Measurements from ENCODE around the gene IKBKE.
"Not testable (repeated sequence)": the region's sequence is repeated elsewhere in the genome, so short reads cannot be mapped to it uniquely, and the experiment has no call there.

Gene IKBKE

DNA sequence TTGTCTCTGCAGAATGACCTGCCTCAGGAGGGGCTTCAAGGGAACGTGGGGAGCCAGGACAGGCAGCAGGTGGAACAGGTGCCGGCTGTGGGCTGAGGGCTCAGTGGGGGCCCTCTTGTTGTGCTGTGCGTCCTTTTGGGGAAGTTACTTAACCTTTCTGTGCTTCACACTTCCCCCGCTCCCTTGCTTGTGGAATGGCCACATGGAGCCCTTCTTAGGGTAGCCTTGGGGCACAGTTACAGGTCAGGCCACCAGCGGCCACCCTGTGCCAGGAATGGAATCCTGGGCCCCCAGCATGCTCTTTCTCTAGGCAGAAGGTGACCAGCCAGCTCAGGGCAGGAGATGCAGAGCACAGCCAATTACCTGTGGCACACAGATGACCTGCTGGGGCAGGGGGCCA lies 2.6 kb downstream of the IKBKE start:
- no peak for DNase-seq (ENCODE audit: low read depth in 3 of 3)

DNA sequence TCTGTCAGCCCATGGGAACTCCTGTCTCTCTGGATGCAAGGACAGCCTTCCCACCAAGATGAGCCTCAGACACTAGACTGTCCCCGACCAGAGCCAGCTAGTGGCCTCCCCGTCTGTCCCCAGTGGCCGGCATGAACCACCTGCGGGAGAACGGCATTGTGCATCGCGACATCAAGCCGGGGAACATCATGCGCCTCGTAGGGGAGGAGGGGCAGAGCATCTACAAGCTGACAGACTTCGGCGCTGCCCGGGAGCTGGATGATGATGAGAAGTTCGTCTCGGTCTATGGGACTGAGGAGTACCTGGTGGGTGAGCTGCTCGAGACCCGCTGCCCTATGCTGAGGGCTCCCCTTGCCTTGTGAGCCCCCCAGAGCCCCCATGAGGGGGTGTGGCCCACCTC lies 5.8 kb downstream of the IKBKE start:
- DNase-seq (ENCODE audit: low read depth in 3 of 3): no peak

DNA sequence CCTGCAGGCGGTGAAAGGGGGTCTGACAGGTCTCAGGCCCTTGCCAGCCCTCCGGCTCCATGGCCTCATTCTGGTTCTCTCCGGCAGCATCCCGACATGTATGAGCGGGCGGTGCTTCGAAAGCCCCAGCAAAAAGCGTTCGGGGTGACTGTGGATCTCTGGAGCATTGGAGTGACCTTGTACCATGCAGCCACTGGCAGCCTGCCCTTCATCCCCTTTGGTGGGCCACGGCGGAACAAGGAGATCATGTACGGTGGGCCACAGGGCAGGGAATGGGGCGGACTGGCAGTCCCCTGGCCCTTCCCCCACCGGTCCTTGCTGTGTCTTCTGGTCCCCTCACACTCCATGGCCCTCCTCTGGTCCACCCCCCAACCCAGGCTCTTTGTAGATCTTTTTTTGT lies 6.3 kb downstream of the IKBKE start:
- no peak for DNase-seq (ENCODE audit: low read depth in 3 of 3)

DNA sequence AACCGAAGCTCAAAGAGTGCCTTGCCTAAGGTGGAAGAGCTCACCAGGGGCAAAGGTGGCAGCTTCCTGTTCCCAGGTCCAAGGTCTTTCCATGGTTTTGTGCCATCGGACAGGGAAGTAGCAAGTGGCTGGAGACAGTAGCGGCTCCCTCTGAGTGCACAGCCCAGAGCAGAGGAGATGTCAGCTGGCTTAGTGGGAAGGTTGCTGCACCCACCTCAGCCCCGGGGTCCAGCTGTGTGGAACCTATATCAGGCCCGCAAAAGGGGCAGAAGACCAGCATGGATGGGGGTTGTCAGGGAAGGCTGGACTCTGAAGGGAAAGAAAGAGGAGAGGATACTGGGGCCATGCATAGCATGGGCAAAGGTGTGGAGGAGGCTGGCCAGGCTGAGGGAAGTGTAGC lies 6.8 kb downstream of the IKBKE start:
- DNase-seq (ENCODE audit: low read depth in 3 of 3): no peak

DNA sequence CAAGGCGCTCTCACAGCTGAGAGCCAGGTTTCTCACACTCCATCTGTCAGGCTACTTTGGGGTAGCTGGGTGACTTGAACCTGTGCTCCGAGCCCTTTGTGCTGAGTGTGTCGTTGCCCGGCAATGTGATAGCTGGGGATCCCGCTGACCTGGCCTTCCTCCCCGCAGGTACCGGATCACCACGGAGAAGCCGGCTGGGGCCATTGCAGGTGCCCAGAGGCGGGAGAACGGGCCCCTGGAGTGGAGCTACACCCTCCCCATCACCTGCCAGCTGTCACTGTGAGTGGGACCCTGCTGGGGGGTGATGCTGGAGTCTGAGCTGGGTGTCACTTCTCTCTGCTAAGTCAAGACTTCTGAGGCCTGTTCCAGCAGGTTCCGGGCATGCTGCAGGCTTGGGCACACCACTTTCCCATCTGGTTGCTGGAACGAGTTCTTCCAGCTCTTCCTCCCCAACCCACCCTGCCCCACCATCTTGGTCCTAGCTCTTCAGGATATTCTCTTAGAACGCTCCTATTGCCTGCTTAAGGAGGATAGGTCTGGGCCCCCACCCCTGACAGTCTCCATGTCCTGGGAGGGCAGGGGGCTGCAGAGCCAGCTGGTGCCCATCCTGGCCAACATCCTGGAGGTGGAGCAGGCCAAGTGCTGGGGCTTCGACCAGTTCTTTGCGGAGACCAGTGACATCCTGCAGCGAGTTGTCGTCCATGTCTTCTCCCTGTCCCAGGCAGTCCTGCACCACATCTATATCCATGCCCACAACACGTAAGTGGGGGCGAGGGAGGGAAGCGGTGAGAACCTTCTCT lies 7.5 kb downstream of the IKBKE start:
- no peak for DNase-seq (ENCODE audit: low read depth in 3 of 3)

DNA sequence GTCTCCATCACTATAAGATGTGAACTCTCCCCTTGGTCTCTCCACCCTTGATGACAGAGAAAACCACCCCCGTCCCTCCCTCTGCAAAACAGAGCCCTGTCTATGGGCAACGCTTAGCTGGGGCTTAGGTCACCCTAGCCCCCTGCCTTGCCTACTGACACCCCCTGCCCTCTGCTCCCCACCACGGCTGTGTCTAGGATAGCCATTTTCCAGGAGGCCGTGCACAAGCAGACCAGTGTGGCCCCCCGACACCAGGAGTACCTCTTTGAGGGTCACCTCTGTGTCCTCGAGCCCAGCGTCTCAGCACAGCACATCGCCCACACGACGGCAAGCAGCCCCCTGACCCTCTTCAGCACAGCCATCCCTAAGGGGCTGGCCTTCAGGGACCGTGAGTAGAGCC lies 8.5 kb downstream of the IKBKE start:
- DNase-seq (ENCODE audit: low read depth in 3 of 3): no peak

DNA sequence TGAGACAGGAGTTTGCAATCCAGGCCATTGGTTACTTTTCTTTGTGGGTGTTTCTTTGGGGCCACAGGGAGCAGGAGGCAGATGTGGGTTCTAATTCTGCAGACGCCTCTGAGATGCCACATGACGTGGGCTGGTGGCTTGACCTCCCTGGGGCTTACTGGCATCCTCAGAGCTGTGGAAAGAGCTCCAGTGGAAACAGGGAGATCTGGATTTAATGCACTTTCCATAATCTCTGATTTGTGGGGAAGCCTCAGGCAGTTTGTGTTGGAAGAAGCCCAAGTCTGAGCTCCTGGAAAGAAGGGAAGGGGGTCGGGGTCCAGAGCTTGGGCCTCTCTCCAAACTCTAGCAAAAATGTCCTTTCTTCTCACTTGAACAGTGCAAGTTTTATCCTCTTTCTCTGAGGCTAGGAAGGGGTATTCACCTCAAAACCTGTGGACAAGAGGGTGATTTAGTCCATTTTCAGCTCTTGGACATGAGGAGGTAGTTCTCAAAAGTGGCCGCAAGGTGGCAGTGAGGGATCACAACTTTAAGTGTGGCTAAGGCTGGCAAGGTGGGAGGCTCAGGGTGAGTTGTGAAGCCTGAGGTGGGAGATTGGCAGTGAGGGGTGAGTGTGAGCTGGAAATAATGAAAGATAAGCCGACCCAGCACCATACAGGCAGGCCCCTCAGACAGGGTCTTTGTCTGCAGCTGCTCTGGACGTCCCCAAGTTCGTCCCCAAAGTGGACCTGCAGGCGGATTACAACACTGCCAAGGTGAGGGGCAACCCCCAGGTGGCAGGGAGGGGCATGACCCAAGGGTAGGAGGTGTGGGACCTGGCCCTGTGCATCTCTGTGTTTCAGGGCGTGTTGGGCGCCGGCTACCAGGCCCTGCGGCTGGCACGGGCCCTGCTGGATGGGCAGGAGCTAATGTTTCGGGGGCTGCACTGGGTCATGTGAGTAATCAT lies 9.2 kb downstream of the IKBKE start:
- DNase-seq (ENCODE audit: low read depth in 3 of 3): peak in 2 of 3 donors; percentile 39 to 63

DNA sequence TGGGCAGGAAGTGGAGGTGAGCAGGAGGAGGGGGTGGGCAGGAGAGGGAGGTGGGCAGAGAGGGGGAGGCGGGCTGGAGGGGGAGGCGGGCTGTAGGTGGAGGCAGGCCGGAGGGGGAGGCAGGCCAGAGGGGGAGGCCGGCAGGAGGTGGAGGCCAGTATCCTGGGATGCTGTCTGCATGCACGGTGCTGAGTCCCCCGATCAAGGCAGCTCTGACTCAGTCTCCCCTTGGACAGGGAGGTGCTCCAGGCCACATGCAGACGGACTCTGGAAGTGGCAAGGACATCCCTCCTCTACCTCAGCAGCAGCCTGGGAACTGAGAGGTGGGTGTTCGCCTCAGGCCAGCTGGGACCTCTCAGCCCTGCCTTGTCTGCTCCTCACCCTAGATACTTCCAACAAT lies 9.9 kb downstream of the IKBKE start:
- no peak for DNase-seq (ENCODE audit: low read depth in 3 of 3)

DNA sequence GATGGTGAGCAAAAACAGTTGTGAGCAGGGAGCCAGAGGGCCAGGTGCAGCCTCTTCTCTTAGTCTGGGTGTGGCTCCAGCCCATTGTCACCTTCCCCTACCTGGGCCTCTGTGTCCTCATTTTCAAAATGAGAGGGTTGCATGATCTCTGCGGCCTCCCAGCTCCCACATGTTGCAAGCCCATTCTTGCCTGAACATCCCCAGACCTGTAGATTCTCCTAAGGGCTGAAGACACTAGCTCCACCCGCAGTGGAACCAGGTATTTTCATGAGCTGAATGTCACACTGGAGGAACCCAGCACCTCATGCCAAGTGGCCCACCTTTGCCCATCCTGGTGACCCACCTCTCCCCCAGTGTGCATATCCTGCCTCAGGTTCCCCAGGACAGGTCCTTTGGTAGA lies 12.3 kb downstream of the IKBKE start:
- no peak for DNase-seq (ENCODE audit: low read depth in 3 of 3)

DNA sequence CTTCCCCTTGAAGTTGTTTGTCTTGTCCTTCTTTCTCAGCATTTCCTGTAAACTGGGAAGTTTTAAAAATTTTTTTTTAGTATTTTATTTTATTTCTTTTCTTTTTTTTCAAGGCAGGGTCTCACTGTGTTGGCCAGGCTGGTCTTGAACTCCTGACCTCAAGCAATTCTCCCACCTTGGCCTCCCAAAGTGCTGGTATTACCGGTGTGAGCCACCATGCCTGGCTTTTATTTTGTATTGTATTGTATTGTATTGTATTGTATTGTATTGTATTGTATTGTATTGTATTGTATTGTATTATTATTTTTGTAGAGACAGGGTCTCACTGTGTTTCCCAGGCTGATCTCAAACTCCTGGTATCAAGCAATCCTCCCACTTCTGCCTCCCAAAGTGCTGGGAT lies 13.6 kb downstream of the IKBKE start:
- not testable (repeated sequence) for DNase-seq (ENCODE audit: low read depth in 3 of 3)

DNA sequence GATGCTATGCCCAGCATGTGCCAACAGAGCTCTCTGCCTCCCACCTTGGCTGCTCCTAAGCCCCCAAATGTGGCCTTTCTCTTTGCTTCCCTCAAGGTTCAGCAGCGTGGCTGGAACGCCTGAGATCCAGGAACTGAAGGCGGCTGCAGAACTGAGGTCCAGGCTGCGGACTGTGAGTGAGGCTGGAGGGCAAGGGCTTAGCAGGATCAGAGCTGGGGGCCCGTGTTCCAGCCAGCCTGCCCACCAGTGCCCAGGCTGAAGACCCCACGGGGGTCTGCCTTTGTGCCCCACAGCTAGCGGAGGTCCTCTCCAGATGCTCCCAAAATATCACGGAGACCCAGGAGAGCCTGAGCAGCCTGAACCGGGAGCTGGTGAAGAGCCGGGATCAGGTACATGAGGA lies 14.6 kb downstream of the IKBKE start:
- no peak for DNase-seq (ENCODE audit: low read depth in 3 of 3)

DNA sequence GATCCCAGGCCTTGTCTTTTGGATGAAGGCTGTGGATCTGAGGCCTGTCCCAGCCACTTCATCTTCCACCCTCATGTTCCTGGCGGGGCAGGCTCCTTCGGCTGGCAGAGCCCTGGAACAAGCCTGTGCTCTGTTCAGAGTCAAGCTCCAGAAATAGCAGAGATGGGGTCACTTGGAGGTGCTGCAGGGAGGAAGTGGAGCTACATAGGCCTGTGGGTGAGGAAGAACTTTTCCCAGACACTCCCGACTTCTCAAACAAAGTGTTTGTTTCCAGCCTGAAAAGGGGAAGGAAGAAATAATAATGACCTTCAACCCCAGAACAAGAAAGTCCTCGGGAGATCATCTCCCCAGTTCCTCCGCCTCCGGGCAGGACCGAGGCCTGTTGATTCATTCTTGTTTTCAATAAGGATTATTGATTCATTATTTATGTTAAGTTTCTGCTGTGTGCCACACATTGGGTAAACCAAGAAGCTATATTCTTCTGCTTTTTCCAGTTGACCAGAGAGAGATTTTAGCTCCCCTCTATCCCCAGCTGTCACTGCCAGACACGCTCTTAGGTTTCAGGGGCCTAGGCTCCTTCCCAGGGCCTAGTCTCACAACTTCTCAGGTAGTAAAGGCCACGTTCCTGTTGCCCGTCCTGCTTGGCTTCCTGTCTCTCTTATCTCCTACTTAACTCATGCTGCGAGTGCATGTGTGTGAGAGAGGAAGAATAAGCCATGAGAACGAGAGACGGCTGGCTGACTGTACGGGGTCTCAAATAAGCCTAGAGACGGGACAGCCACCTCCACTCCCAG lies 16.9 kb downstream of the IKBKE start:
- no peak for DNase-seq (ENCODE audit: low read depth in 3 of 3)

DNA sequence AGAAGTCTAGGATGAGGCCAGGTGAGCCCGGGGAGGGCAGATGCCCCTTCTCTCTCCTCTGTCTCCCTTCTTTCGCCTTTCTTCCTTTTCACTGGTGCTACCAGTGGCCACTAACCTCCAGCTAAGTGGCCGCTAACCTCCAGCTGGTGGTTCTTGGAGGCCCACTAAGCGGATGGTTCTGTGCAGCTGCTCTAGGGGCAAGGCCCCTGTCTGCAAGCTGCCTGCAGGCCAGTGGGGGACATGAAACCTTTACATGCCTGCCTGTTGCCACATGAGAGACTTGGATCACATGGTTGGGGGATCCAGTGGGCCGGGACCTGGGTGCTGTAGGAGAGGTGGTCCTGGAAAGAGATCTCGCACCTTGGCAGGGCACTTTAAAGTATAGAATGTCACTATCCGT lies 17.7 kb downstream of the IKBKE start:
- DNase-seq (ENCODE audit: low read depth in 3 of 3): no peak

DNA sequence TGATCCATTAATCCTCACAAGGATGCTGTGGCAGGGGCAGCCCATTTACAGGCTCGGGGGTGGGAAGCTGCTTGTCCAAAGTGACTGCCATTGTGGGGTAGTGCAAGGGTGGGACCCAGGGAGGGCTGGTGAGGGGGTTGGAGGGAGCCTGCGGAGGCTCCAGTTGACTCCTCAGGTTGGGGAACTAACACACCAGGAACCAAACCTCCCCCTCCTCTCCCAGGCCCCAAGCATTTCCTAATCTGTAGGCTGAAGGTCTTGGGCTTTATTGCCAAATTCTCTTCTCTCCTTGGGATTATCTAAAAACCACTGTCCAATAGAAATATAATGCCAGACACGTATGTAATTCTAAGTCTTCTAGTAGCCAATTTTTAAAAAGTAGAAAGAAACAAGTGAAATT lies 18.2 kb downstream of the IKBKE start:
- no peak for DNase-seq (ENCODE audit: low read depth in 3 of 3)

DNA sequence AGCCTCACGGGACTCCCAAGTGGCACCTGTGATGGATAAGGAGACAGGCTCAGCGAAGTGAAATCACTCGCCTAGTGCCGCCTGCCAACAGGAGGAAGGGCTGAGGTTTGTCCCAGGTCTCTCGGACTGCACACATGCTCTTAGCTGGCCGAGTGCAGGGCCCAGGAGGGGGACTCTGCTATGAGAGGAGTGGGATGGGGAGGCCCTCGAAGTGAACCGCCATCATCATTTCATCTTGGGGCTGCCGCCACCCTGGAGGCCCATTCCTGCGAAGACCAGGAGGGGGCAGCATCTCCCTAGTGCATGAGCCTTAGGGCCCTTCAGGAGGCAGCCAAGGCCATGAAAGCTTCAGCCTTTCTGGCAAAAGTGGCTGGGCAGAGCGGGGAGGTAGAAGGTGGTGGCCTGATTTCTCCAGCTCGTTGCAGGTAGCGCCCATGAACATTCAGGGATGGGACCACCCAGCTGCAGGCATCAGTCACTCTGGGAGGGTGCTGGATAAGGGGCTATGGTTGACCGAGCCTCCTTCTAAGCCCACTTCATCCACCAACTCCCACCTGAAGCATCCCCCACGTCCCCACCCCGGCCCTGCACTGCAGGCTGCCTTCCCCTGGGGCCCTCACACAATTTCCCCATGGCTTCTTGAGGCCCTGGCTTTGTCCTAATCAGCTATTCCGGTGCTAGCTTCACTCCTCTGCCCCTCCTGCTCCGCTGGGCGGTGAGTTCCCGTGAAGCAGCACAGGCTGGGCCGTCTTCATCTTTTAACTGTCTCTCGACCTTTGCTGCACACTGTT lies 19.9 kb downstream of the IKBKE start:
- DNase-seq (ENCODE audit: low read depth in 3 of 3): peak; percentile 58 to 79 (median 72)

DNA sequence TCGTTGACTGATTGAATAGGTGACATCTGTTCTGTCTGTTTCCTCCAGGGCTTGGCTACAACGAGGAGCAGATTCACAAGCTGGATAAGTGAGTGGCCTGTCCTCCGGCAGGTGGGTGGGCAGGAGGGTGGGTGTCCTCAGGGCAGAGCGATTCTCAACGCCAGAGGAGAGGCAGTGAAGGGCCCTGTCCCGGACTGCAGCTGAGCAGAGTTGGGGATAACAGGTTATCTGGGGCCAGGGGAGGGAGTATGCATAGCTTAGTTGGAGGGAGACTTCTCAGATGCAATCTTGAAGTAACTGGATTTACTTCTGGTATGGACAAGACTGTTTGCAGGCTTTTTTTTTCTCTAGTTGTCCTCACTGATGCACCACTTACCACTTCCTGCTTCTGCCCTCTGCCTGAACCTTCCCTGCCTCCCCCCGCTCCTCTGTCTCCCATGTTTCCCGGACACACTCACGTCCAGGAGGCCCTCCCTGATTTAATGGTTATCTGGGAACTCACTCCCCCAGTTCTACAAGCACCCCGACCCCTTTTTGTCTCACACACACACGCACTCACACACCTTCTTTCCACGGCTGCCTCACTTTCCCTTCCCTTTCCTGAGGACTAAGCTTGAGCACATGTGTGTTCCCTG lies 20.6 kb downstream of the IKBKE start:
- no peak for DNase-seq (ENCODE audit: low read depth in 3 of 3)

DNA sequence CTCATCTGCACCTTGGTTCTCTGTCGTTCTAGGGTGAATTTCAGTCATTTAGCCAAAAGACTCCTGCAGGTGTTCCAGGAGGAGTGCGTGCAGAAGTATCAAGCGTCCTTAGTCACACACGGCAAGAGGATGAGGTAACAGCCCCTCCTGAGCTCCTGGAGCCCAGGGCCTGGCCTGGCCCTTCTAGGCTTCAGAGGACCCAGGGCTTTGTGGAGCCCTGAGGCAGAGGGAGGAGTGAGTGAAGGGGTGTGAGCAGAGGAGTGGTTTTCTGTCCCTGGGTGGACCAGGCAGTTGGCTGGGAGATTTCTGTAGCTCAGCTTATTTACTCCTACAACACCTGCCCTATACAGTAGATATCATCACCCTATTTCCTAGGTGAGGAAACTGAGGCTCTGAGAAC lies 21.3 kb downstream of the IKBKE start:
- DNase-seq (ENCODE audit: low read depth in 3 of 3): no peak

DNA sequence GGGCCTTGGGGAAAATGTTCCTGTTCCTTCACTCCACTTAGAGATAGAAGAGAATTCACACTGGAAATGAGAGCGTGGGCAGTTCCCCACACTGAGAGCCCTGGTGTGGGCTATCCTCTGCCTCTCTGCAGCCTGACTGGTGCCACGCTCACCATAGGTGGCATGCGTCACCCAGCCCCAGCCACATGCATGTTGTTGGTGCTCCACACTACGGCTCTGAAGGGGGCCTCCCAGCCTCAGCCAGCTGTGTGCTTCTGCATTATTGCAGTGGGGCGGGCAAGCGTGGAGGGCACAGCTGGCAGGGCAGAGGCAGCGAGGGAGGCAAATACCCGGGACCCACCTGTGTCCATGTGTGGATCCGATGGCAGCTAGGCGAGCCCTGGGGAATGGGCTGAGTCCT lies 22.3 kb downstream of the IKBKE start:
- DNase-seq (ENCODE audit: low read depth in 3 of 3): no peak

DNA sequence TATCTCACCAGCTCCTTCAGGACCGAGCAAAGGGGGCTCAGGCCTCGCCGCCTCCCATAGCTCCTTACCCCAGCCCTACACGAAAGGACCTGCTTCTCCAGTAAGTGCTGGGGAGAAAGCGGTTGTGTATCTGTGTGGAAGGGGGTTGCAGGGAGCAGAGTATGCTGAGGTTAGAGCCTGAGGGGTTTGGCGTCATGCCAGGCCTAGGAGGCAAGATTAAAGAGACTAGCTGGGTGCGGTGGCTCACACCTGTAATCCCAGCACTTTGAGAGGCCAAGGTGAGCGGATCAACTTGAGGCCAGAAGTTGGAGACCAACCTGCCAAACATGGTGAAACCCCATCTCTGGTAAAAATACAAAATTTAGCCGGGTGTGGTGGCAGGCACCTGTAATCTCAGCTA lies 23.0 kb downstream of the IKBKE start:
- DNase-seq (ENCODE audit: low read depth in 3 of 3): no peak

DNA sequence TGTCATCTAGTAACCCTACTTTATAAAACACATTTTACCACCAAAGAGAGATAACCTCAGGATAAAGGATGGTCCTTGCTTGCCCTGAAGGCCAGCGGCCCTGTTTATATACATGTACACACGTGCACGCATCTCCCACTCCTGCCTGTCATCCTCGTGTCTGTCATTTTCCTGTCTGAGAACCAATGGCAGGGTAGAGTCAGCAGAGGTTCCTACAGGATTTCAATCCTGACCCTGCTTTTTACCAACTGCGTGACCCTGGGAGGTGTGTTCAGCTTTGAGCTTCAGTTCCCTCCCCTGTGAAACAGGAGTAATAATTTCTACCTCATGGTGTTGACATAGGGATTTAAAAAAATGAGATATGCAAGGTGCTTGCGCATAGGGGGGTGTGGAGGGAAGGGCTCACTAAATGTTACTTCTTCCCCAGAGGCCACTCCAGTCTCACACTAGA lies 24.8 kb downstream of the IKBKE start:
- no peak for DNase-seq (ENCODE audit: low read depth in 3 of 3)
